NCI-H82 (cell line): ENCODE measurements around the gene USF2.

Experiments used
- DNase-seq: peaks from one replicate; lab custom pipeline; 2025; lab: John Stamatoyannopoulos, UW

Gene USF2

GRCh38 chr19:35318679-35319448, 50.1 kb downstream of the USF2 start:
- no peak for DNase-seq

DNA sequence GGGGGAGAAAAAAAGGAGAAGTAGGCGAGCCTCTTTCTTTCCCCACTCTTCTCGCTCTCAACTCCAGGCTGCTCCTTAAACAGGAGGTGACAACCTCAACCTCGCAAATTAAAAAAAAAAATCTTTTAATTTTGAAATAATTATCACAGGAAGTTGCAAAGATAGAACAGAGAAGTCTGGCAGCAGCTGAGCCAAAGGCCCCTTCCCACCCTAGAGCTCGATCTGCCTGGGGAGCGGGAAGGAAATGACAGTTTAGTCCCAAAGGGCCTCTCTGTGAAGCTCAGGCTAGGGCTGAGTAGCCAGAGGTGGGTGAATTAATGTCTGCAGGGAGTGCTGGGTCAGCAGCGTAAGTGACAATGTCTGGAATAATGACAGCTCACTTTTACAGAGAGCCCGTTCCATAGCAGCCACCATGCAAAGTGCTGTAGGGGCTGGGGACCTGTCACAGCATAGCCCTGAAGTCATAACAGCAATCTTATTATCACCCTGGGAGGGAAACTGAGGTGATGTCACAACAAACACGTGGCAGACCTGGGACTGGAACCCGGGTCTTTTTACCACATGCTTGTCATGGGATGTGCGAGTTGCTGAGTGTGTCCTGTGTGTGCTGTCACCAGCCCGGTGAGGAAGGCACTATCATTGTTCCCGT, 51.4 kb downstream of the USF2 start:
- DNase-seq: no peak

GRCh38 chr19:35321291-35321690, 52.5 kb downstream of the USF2 start:
- DNase-seq: no peak

GRCh38 chr19:35322014-35322413, 53.3 kb downstream of the USF2 start:
- DNase-seq: no peak

DNA sequence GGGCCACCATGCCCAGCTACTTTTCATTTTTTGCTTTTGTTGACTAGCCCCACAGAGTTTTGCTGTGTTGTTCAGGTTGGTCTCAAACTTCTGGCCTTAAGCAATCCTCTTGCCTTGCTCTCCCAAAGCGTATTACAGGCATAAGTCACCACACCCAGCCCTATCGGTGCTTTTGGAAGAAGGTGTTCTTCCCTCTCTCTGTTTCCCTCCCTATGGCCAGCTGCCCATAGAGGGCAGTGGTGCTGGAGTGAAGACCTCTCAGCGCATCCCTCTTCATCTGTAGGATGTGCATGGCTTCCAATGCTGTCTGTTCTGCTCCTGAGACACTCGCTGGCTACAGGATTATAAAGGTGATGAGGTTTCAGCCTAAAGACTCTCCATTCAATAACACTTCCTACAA, 58.9 kb downstream of the USF2 start:
- DNase-seq: peak; percentile 43

- DNase-seq: no peak
Measured at GRCh38 chr19:35328851-35329285, 60.1 kb downstream of the USF2 start, which contains the start of gene CD22. CD22 (plus strand) TSS chr19:35329187; CDS start chr19:35332041, 2,854 bp downstream.

GRCh38 chr19:35329323-35329722, 60.6 kb downstream of the USF2 start:
- DNase-seq: no peak
